NCI-H524 treated with DMSO at 0.1 percent for 48 hours (cell line): ENCODE measurements around the gene SPP2.

ENCODE experiments used
- DNase-seq: peaks from one replicate; lab custom pipeline; 2025; lab: John Stamatoyannopoulos, UW

SPP2 gene, protein sequence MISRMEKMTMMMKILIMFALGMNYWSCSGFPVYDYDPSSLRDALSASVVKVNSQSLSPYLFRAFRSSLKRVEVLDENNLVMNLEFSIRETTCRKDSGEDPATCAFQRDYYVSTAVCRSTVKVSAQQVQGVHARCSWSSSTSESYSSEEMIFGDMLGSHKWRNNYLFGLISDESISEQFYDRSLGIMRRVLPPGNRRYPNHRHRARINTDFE

DNA sequence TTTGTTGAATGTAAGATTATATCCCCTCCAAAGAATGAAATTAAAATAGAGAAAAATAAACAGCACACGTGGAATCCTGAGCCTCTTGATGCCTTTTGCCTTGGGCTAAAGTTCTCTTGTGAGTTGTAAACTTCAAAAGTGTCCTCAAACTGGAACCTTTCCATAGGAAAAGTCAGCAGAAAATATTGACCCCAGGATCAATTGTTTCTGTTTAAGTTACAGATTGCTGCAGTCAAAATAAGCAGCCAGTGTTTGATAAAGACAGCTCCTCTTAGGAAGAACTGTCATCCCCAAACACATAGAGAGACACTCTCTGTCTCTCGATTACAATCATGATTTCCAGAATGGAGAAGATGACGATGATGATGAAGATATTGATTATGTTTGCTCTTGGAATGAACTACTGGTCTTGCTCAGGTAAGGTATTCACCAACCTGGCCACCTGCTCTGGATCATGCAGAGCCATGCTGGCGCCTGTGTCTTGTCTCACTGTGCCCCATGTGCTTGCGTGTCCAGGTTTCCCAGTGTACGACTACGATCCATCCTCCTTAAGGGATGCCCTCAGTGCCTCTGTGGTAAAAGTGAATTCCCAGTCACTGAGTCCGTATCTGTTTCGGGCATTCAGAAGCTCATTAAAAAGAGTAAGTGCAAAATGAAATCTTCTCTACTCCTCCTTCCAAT is at the start of gene SPP2:
TSS of gene SPP2 (plus strand) at position 248 of the 681 bp plus-strand sequence. CDS start at position 333, 85 bp downstream.
- no peak for DNase-seq

DNA sequence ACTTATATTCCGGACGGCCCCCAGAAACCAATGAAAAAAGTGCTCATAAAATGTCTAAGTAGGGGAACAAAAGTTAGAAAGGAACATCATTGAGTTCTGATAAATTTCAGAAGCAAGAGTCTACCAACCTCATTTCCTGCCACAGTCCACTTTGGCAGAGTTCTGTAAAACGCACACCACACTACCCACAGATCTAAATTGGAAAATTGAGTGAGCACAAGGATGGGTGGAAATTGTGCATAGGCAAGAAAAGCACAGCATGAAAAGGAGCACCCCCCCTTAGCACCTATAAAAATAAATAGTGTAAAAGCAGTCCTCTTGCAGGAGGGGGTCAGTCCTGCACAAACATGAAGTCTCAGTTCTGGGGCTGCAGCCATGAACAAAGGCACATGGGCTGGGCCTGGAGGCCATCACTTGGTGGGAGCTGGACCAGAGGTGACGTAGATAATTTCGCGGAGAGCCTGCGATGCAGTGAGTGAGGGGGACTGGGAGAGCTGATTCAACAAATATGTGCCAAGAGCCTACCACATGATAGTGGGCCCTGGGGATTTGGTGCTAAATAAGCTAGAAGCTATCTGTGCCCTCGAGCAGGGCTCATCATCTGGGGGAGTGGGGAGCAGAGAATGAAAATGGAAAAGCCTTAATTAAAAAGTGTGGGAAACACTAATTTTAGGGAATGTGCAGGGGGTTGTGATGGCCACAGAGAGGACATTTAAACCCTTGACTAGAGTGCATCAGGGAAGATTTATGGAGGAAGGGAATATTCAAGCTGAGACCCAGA is 48.9 kb upstream of the SPP2 start:
- DNase-seq = no peak

DNA sequence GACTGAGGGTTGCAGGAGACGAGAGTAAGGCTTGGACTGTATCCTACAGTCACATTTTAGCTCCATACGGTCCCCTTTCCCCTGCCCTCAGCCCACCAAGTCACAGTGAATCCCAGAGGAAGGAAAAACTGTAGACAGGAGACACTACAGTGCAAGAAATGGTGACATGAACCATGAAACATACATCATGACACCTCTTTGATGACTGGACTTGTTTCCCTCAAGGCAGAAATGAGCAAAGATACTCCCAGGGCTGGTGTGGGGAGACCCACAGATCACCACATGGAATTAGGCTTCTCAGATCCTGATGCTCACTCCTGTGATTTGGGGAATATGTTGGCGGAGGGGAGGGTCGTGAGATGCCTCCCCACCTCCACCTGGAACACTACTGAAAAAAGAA is 48.2 kb upstream of the SPP2 start:
- DNase-seq = no peak

DNA sequence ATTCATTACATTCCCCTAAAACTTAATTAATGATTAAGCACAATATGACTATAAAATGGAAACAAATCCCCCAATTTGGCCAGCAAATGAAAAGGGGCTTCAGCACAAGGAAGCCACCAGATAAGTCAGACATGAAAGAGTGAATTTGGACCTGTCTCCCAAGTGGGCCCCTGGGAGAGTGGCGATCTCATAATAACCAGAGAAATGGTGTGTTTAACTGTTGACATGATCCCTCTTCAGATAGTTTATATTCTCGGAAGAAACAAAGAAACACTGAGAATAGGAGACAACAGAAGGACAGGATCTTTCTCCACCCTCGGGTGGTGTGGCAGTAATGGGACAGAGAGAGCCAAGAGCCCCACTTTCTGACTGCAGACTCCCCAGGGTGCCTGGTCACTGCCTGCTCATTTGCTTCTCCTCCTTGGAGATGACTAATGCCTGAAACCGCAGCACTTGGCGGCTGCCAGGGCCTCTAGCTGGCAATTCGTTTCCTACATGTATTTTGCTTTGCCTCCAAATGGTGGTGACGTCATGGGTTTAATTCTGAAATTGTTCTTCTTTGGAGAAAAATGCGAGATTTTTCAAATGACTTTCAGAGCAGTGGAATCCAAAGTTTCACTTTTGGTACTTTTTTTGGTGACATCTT is 46.4 kb upstream of the SPP2 start:
- no peak for DNase-seq

DNA sequence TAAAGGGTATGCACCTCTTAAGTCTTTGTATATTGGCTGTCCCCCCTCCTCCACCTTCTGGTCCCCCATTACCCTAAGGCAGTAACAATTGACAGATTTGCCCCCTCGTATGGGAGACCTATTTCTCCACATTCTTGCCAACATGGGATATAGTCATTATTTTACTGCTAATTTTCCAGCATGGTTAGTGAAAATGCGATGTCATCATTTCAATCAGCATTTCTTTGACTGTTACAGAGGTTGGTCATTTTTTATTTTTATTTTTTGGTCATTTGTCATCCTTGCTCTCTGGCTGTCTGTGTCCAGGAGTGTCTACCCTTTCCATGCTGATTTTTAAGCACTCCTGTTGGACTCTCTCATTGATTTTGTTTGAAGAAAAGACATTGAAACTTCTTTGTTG is 45.4 kb upstream of the SPP2 start:
- DNase-seq = no peak

DNA sequence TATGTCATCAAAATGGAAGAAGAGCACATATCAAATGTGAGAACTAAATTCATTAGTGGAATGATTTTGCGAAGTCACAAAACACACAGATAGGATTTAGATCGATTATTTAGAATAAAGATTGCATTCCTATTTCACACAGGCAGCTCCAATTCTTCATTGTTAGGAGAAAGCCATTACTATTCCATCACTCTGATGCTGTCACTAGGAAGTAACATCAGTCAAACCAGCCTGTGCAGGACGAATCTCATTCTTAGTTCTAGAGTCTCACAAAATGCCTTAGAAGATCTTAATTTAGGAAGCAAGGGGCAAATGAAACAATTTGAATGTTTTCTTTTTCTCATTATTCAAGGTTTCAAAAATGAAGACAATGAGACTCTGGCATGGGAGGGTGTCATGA is 44.0 kb upstream of the SPP2 start:
- DNase-seq = no peak

DNA sequence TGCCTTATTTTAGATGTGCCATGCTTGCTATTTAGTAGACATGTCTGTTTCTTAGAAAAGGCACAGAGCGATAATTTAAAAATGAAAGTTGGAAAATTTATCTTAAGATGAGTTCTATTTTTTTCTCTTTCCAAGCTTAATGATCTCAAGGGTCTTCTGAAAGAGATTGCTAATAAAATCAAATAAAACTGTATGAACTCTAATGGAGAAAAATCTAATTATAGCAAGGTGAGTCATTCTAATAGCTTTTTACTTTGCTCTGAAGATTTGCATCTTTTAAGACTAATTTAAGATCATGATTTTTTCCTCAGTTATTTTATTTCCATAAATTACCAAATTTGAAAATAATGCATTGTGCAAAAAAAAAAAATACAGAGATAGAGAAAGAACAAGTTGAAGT is 36.1 kb upstream of the SPP2 start:
- DNase-seq = no peak

DNA sequence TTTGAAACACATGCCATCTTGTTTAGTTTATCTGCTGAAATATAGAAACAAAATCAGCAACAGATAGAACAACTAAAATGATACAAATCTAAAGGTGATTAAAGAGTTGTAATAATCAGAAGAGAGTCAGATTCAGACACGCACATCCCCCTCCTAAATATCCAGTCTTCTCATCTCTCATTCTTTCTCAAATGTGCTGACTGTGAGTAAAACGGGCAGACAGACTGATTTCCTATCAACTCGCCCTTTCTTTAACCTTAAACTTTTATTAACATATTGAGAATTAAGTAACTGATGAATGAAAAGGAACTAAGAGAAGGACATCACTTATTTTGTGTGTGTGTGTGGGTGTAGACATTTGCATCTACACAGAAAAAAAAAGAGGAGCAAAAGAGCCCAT is 34.6 kb upstream of the SPP2 start:
- DNase-seq = no peak

DNA sequence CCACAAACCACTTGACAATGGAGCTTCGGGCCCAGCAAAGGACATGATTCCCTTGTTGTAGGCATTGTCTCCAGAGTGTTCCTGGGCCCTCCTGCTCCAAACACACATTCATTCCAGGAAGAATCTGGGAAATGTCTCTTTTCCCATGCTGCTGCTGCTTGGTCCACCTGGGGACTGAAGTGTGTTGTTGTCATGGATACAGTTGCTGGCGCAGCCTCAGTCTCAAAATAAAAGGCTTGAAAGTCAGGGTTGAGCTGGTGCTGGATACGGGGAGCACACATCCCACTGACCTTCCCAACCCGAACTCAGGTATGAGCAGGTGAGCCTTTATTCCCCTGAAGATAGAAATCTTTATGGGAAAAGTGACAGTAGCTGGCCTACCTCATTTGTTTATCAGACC is 30.6 kb upstream of the SPP2 start:
- no peak for DNase-seq

DNA sequence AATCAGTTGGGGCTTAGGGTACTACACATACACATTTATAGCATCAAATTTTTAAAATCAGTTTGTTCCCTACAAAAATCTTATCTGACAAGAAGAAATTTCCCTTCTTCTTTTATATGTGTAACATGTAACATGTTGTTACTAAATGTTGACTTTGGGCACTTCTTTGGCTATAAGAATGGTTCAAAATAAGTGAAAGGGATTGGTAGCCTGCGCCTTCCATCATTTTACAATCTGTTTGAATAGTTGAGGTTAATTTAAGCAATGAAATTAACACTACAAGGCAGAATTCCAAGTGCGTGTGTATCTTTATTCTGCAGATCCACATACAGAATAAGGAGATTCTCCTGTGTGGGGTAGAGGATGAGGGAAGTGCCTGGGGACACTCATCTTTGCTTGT is 30.2 kb upstream of the SPP2 start:
- no peak for DNase-seq

DNA sequence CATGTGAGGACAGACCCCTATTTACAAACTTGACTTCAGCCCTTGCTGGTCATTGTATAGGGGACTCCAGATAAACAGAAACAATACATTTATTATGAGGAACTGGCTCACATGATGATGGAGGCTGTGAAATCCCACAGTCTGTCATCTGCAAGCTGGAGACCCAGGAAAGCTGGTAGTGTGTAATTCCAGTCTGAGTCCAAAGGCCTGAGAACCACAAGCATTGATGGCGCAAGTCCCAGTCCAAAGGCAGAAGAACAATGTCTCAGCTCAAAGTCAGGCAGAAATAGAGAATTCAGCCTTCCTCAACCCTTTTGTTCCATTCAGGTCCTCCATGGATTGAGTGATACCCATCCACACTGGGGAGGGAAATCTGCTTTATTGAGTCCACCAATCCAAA is 28.1 kb upstream of the SPP2 start:
- DNase-seq = no peak

DNA sequence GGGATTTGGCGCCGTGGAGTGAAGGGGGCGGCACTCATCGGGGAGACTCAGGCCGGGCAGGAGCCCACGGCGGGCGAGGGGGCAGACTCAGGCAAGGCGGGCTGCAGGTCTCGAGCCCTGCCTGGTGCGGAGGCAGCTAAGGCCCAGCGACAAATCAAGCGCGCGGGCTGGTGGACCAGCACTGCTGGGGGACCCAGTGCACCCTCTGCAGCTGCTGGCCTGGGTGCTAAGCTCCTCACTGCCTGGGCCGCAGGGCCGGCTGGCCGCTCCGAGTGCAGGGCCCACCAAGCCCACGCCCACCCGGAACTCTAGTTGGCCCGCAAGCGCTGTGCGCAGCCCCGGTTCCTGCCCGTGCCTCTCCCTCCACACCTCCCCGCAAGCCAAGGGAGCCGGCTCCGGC is 26.2 kb upstream of the SPP2 start:
- DNase-seq = no peak

DNA sequence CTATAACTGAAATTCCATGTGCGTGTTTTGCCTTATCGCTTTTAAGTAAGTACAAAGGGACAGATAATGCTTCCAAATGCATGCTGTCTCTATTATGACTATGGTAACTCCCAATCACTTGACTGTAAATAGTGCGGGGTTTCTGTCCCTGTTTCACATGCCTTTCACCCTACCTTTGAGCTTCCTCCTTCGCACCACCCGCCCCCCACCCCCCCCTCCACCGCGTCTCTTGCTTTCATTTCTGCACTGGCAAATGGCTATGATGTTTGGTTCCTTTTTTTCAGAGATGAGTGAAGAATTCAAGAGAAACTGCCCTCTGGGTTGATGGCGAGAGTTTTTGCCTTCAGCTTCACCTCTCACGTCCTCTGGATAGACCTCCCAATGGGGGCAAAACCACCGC is 25.0 kb upstream of the SPP2 start:
- DNase-seq = no peak

DNA sequence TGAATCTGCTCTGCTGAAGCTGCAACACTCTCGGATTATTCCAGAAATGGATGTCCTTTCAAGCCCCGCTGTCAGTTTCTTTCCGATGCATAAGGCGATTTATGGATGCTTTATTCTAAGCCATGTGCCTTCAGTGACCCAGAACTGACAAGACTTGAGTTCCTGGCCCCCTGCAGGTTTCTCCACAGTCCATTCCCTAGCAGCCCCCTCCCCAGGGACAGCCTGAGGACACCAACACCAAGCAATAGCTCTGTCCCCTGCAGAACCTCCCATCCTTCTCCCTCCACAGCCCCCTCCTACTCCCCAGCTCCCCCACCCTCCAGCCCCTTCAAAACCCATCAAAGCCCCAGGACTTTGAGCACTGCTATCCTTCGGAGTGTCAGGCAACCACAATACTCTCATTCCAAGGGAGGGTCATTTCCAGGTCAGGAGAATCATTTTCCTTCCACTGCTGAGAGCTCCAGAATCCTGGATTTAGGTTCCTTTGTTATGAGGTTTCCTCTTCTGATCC is 24.6 kb upstream of the SPP2 start:
- no peak for DNase-seq

DNA sequence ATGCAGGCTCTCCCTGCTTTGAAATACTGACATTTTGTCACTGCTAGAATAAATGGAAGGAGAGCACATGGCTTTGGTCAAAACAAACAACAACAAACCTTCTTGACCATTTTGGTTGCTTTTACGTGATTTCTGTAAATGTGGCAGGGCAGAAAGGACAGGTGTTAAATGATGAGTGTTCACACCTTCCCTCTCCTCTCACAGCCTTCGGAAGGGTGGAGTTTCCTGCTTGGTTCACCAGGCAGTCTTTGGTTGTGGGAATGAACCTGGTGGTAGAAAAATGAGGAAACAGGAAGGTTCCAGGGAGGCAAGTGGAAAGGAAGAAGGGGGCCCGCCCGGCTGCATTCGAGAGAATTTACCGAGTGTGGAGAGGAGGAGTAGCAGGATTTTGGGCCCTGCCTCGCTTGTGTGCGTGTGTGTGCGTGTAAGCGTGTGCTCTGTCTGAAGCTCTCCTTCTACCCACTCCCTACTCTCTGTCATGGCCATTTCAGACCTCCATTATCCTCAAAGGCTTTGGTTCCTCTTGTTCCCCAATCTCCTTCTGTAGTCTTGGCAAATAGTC is 23.7 kb upstream of the SPP2 start:
- DNase-seq = no peak

DNA sequence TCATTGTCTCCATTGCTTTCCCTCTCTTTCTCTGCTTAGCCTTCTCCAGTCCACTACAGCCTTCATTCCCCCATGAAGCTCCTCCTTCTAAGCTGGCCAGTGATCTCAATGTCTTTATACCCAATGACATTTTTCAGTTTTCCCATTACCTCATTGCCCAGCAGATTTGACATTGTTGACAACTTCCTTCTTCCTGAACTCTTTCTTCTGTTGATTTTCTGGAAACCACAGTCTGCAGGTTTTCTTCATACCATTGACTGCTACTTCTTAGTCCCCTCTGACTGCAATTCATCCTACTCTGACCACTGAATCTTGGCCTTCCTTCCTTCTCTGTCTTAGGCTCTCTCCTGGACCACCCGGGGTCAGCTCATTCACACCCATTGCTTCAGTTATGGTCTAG is 22.9 kb upstream of the SPP2 start:
- no peak for DNase-seq

DNA sequence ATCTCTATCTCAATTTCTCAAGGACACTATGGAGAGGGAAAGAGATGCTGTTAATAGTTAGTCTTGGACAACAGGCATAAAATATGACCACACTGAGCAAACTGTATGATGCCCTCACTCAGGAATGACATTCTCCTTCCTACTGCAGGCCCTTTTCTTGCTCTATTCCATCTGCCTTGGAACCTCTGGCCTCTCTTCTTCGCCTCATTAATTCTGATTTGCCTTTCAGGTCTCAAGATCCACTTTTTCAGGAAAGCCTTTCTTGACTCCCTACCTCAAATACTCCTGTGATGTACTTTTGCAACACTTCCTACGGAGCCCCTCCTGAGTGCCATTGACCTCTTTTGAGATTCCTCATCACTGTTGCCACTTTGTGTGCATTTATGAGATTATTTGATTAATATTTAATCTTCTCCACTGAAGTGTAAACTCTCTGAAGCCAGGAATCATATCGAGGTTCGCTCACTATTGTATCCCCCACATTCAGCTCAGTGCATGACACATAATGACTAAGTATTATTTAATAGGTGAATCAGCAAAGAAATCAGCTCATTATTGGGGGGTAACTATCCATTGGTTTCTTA is 21.3 kb upstream of the SPP2 start:
- no peak for DNase-seq

DNA sequence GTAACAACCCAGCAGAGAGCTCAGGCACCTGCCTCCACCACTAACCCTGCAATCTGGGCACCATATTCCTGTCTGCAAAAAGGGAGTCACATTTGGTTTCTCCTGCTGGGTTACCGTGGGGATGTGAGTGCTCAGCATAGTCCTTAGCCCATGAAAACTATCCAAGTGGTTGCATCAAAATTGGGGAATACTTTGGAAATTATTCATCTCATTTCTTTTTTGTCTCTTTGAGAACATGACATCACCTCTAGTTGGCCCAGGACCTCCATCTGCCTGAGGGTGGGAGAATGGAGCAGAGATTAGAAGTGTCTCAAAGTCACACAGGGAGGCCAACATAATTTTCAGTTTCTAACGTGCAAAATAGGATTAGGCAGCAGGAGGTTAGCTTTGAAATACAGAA is 19.3 kb upstream of the SPP2 start:
- no peak for DNase-seq

DNA sequence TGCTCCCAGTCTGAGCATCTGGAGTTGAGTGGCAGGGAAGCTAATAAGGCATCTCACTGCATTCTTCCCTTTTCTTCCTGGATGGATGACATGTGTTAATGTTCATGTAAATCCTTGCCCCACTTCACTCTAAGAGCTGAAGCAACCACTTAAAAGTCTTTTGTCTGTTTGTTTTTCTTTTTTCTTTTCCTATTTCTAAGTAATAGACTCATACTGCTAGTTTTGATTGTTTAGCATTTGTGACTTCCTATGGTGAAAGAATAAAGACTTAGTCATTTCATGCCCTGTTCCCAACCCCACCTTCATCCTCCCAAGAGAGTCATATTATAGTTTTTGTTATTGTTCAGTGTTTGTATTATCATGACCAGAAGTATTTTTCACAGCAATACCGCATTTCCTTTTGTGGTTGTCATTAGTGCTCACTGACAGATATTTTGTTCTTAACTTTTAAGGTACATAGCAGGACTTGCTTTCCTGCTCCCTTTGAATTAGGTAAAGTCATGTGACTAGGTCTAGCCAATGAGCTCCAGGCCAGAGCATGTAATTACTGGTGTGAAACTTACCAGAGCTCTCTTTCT is 18.1 kb upstream of the SPP2 start:
- DNase-seq = no peak

DNA sequence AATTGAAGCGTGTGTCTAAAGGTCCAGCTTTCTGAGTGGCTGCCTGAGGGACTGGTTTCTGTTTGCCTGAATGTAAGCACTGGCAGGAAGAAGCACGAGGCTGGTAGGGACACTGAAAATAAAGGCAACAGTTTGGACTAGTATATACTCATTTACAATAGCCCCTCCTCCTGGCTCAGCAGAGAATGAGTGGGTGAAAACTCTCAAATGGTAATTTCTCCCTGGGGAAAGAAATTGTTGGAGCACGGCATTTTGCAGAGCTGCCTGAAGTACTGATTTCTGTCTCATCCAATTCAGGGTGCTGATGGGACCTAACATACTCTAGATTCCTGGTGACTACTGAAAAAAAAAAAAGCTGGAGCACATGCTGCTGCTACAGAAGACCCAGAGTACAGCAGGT is 17.3 kb upstream of the SPP2 start:
- DNase-seq = no peak

DNA sequence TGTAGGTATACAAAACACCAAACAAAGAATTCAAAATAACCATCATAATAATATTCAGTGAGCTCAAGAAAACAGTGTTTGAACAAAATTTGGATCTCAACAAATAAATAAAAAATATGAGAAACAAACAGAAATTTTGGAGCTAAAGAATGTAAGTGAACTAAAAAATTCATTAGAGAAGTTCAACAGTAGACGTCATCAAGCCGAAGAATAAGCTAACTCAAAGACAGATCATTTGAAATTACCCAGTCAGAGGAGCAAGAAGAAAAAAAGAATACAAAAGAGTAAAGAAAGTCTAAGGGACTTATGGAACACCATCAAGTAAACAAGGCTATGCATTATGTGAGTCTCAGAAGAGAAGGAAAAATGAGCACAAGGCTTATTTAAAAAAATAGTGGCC is 16.6 kb upstream of the SPP2 start:
- DNase-seq = no peak
